ENCODE measurements around the gene VWC2L.

Gene VWC2L

GRCh38 chr2:214484701-214485100 lies 73.8 kb downstream of the VWC2L start:
- no peaks in the 10 kb centered on the region for H3K27me3 Mint-ChIP-seq (ENCODE audit: low read depth)
- no peak overlapping the region for H3K4me3 Mint-ChIP-seq
- no peaks in the 10 kb centered on the region for H3K36me3 Mint-ChIP-seq (ENCODE audit: low read depth)
- no peaks in the 10 kb centered on the region for H3K9me3 Mint-ChIP-seq
- no peaks in the 10 kb centered on the region for H3K4me1 Mint-ChIP-seq (ENCODE audit: low read depth)
- no peak overlapping the region for H3K27ac Mint-ChIP-seq
- DNase-seq (ENCODE audit: low spot score), result no peak

GRCh38 chr2:214489181-214489580 lies 78.3 kb downstream of the VWC2L start:
- Mint-ChIP-seq H3K4me3 (no peak overlapping the region), H3K9me3 (peaks cover 2% of the 10 kb centered on the region), H3K4me1 (ENCODE audit: low read depth) (no peaks in the 10 kb centered on the region), H3K27me3 (ENCODE audit: low read depth) (no peaks in the 10 kb centered on the region), H3K27ac (no peak overlapping the region), H3K36me3 (ENCODE audit: low read depth) (no peaks in the 10 kb centered on the region)
- DNase-seq (ENCODE audit: low spot score), result no peak

- Mint-ChIP-seq H3K4me1 (ENCODE audit: low read depth) (no peaks in the 10 kb centered on the region), H3K9me3 (peaks cover 2% of the 10 kb centered on the region), H3K36me3 (ENCODE audit: low read depth) (no peaks in the 10 kb centered on the region), H3K4me3 (no peak overlapping the region), H3K27ac (no peak overlapping the region), H3K27me3 (ENCODE audit: low read depth) (no peaks in the 10 kb centered on the region)
- DNase-seq (ENCODE audit: low spot score), result no peak
Observed at GRCh38 chr2:214489702-214490101, 78.8 kb downstream of the VWC2L start.

DNA sequence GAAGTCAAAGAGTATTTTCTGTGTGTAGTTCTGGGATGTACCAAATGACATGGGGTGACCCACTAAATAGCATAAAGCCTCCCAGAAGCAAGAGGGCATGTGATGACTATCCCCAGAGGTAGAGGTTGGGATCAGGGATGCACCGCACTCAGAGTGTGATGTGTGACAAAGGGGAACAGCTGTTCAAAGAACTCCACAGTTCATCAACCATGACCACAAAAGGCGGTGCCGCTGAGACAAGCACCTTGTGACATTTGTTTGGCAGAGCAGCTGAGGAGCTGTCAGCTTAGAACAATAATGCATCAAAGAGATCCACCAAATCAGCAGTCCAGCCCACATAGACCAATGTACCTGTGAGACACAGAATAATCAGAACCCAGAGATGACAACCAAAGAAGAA lies 81.3 kb downstream of the VWC2L start:
- no peaks in the 10 kb centered on the region for H3K27me3 Mint-ChIP-seq (ENCODE audit: low read depth)
- peaks cover 2% of the 10 kb centered on the region for H3K9me3 Mint-ChIP-seq
- H3K36me3 Mint-ChIP-seq (ENCODE audit: low read depth), result no peaks in the 10 kb centered on the region
- H3K27ac Mint-ChIP-seq, result no peak overlapping the region
- no peaks in the 10 kb centered on the region for H3K4me1 Mint-ChIP-seq (ENCODE audit: low read depth)
- no peak for DNase-seq (ENCODE audit: low spot score)
- H3K4me3 Mint-ChIP-seq, result no peak overlapping the region

DNA sequence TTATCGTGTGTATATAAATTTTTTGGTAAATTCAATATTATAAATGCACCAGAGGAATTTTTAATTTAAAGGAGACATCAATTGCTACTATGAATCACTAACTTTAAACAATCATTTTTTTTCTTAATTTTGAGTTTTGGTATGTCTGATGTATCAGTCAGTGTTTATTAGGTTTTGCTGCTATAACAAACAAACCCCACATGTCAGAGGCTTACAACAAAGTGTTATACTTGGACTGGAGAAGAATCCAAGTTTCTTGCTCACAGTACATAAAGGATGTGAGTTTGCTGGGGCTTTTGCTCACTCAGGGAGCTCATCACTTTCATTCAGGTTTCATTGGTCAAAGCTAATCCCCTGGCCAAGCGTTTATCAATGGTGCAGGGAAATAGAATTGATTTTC lies 81.8 kb downstream of the VWC2L start:
- H3K4me1 Mint-ChIP-seq (ENCODE audit: low read depth), result no peaks in the 10 kb centered on the region
- H3K4me3 Mint-ChIP-seq, result no peak overlapping the region
- peaks cover 2% of the 10 kb centered on the region for H3K9me3 Mint-ChIP-seq
- no peaks in the 10 kb centered on the region for H3K36me3 Mint-ChIP-seq (ENCODE audit: low read depth)
- DNase-seq (ENCODE audit: low spot score), result no peak
- H3K27me3 Mint-ChIP-seq (ENCODE audit: low read depth), result no peaks in the 10 kb centered on the region
- no peak overlapping the region for H3K27ac Mint-ChIP-seq

DNA sequence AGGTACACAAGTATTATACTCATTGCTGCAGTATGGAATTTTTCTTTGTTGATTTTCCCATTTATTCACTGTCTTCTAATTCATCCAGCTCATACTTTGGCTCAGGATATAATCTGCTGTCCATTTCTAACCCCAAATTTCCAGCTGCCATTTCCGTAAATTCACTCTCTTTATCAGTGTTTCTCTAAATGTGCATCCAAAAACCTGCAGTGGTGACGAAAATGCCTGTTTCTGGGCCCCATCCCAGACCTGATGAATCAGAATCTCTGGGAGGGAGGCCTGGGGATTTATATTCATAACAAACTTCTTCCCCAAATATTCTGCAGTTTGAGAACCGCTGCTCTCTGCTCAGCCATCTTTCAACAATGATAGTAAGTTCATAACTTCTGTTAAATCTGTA lies 86.6 kb downstream of the VWC2L start:
- DNase-seq (ENCODE audit: low spot score), result no peak
- H3K27me3 Mint-ChIP-seq (ENCODE audit: low read depth), result no peaks in the 10 kb centered on the region
- H3K27ac Mint-ChIP-seq, result no peak overlapping the region
- H3K4me3 Mint-ChIP-seq, result no peak overlapping the region
- peaks cover 2% of the 10 kb centered on the region for H3K9me3 Mint-ChIP-seq
- H3K4me1 Mint-ChIP-seq (ENCODE audit: low read depth), result no peaks in the 10 kb centered on the region
- H3K36me3 Mint-ChIP-seq (ENCODE audit: low read depth), result no peaks in the 10 kb centered on the region

DNA sequence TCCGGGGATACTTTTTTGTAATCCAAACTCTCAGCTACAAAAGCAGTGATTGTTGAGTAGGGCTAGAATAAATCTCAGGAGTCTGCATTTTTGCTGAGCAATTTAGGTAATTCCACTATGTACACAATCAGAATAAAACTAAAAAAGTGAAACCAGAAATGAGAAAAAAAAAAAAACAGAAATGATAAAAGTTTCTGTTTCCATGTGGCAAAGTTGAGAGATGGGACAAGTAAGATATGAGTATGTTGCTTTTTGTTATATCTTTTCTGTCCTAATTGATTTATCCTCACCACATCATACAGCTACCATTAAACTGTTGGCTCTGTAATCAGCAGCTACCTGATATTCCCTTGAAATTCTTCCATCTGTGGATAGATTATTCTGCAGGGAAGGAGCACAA lies 92.7 kb downstream of the VWC2L start:
- H3K27me3 Mint-ChIP-seq (ENCODE audit: low read depth), result no peaks in the 10 kb centered on the region
- H3K36me3 Mint-ChIP-seq (ENCODE audit: low read depth), result no peaks in the 10 kb centered on the region
- H3K4me1 Mint-ChIP-seq (ENCODE audit: low read depth), result no peaks in the 10 kb centered on the region
- DNase-seq (ENCODE audit: low spot score), result no peak
- H3K9me3 Mint-ChIP-seq, result no peaks in the 10 kb centered on the region
- H3K27ac Mint-ChIP-seq, result no peak overlapping the region
- no peak overlapping the region for H3K4me3 Mint-ChIP-seq

DNA sequence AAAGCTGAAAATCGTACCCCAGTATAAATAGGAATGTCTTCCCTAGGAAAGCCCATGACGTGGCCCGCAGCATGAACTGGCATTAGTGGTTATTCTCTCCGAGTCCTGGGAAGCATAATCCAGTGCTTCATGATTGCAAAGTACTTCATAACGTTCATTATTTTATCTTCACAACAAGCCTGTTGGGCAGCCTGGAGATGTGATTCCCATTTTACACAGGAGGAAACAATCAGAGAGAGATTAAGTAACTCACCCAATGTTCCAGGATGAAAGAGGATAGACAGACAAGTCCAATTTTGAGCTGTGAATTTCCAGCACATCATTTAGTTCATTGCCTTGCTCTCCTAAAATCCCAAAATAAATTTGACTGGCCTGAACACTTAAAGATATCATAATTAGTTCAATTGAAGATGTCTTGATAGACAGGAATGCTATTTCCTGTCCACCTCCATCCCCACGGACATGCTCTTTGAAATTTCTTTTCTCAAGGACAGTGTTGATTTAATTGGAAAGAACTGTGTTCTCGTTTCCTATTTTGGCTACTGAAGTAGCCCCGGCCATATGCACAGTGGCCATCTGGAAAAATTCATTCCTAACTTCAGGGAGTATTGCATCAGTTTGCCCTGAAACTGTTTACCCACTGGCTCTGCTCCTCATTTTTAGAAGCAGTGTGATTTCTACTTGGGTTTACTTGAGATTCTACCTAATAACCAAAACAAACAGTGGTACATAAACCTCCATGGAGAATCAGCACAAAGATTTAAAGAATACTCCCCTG lies 93.9 kb downstream of the VWC2L start:
- DNase-seq (ENCODE audit: low spot score), result no peak
- Mint-ChIP-seq H3K4me3 (no peak overlapping the region), H3K4me1 (ENCODE audit: low read depth) (no peaks in the 10 kb centered on the region), H3K36me3 (ENCODE audit: low read depth) (no peaks in the 10 kb centered on the region), H3K27me3 (ENCODE audit: low read depth) (no peaks in the 10 kb centered on the region), H3K27ac (no peak overlapping the region), H3K9me3 (no peaks in the 10 kb centered on the region)

DNA sequence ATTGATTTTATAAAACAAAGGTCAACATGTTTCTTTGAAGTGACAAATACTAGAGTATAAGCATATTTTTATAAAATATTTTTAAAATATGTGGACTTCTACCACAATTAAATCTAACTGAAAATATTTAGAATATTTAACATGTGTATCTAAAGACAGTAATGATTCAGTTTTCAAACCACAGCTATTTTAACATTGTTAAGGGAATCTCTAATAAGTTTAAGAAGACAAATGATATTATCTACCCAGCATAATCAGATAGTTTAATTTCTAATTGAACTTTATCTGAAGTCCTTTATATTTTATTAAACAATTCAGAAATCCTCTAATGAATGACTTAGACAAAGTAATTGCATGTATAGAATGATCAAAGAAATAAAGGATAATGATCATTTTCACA lies 96.2 kb downstream of the VWC2L start:
- DNase-seq (ENCODE audit: low spot score), result no peak
- Mint-ChIP-seq H3K27me3 (ENCODE audit: low read depth) (no peaks in the 10 kb centered on the region), H3K9me3 (no peaks in the 10 kb centered on the region), H3K27ac (no peak overlapping the region), H3K36me3 (ENCODE audit: low read depth) (no peaks in the 10 kb centered on the region), H3K4me3 (no peak overlapping the region), H3K4me1 (ENCODE audit: low read depth) (no peaks in the 10 kb centered on the region)

DNA sequence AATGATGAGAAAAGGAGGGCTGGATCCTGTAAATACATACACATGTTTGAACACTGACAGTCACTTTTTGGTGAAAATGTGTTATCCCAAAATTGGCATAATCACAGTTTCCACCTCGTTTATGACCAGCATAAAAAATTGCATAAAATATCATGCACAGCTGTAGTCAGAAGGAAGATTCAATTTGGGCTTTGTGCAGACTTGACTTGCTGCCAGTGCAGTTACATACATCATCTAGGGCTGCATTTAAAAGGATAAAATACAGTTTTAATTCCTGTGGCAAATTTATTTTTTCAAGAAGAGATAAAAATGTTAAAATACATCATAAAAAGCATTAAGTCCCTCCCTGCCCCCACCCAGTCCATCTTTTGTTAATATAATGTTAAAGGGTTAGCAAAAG lies 103.8 kb downstream of the VWC2L start:
- Mint-ChIP-seq H3K4me3 (no peak overlapping the region), H3K27ac (no peak overlapping the region)

DNA sequence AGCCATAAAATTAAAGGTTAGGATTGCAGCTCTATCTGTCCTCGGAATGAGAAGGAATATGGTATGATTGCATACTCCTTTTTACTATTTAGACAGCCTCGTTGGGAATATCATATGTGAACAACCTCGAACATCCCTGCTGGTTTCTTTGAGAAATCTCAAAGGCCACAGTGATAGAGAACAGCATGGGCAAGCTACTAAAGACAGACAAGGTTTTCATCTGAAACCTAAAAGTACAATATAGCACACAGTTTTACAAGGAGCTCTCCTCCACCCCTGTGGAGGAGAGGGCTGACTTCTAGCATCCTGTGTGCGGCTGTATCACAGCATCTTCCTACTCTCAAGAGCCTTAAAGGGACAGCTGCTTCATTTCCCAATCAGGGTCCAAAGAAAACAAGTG lies 104.3 kb downstream of the VWC2L start:
- no peak for DNase-seq (ENCODE audit: low spot score)

More for the DNA sequence above, 103.8 kb downstream of the VWC2L start:
- Mint-ChIP-seq H3K36me3 (ENCODE audit: low read depth) (no peaks in the 10 kb centered on the region), H3K9me3 (no peaks in the 10 kb centered on the region), H3K4me1 (ENCODE audit: low read depth) (no peaks in the 10 kb centered on the region), H3K27me3 (ENCODE audit: low read depth) (no peaks in the 10 kb centered on the region)
- DNase-seq (ENCODE audit: low spot score), result no peak

GRCh38 chr2:214519258-214519818 lies 108.5 kb downstream of the VWC2L start:
- Mint-ChIP-seq H3K36me3 (ENCODE audit: low read depth) (no peaks in the 10 kb centered on the region), H3K27ac (no peak overlapping the region), H3K9me3 (no peaks in the 10 kb centered on the region), H3K4me3 (no peak overlapping the region), H3K4me1 (ENCODE audit: low read depth) (no peaks in the 10 kb centered on the region), H3K27me3 (ENCODE audit: low read depth) (no peaks in the 10 kb centered on the region)
- no peak for DNase-seq (ENCODE audit: low spot score)

More for the DNA sequence above, 104.3 kb downstream of the VWC2L start:
- H3K9me3 Mint-ChIP-seq, result no peaks in the 10 kb centered on the region
- no peaks in the 10 kb centered on the region for H3K27me3 Mint-ChIP-seq (ENCODE audit: low read depth)
- no peaks in the 10 kb centered on the region for H3K4me1 Mint-ChIP-seq (ENCODE audit: low read depth)
- H3K27ac Mint-ChIP-seq, result no peak overlapping the region
- no peaks in the 10 kb centered on the region for H3K36me3 Mint-ChIP-seq (ENCODE audit: low read depth)
- no peak overlapping the region for H3K4me3 Mint-ChIP-seq

DNA sequence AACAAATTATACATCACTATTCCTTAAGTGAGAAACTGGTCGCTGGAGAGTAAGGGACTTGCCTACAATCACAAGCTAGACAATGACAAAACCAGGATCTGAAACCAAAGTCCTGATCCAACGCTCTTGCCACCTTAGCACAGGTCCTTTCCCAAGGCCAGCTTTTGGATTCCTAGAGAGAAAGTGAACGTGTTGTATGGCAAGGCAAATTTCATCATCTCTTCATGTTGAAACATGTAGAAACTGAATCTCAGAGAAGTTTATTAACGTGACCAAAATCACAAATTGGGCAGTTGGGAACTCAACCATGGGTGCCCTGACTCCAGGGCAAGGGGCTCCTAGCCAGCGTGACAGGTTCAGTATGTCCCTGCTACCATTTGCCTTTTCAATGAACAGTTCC lies 118.2 kb downstream of the VWC2L start:
- H3K36me3 Mint-ChIP-seq (ENCODE audit: low read depth), result no peaks in the 10 kb centered on the region

DNA sequence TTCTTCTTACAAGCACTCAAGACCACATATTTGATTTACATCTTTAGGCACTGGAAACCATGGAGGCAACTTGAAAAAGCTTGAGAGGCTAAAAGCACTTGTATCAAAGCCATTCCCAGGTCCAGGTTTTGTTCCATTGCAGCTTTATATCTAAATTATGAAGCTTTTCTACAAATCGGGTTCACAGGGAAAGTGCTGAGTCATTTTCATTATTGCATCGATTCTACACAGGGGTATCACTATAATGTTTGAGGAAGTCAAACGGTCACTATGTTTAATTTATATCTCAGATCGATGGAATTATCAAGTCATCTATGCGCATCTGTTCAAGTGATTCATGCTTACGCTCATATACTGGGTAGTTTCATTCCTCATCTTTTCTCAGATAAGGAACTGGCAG lies 118.7 kb downstream of the VWC2L start:
- Mint-ChIP-seq H3K4me1 (ENCODE audit: low read depth) (no peaks in the 10 kb centered on the region), H3K9me3 (no peaks in the 10 kb centered on the region), H3K27ac (no peak overlapping the region), H3K27me3 (ENCODE audit: low read depth) (no peaks in the 10 kb centered on the region), H3K4me3 (no peak overlapping the region), H3K36me3 (ENCODE audit: low read depth) (no peaks in the 10 kb centered on the region)
- no peak for DNase-seq (ENCODE audit: low spot score)

More for the DNA sequence above, 118.2 kb downstream of the VWC2L start:
- Mint-ChIP-seq H3K4me3 (no peak overlapping the region), H3K27me3 (ENCODE audit: low read depth) (no peaks in the 10 kb centered on the region), H3K9me3 (no peaks in the 10 kb centered on the region), H3K4me1 (ENCODE audit: low read depth) (no peaks in the 10 kb centered on the region), H3K27ac (no peak overlapping the region)
- no peak for DNase-seq (ENCODE audit: low spot score)

DNA sequence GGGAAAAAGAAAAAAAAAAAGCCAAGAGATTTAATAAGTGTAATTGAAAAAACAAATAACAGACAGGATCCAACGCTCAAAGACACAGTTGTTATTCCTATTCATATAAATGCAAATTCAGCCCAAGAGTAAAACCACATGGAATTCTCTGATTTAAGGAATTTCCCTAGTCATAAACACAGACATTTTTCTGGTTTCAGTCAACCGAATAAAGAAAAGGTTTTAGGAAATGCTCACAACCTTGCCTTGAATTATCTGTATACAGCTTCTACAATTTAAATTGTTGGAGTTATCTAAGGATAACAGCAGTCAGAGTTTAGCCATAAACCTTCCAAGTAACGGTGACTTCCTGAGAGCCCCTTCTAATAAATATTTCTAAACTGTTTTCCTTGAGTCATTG lies 122.7 kb downstream of the VWC2L start:
- H3K4me3 Mint-ChIP-seq, result no peak overlapping the region
- DNase-seq (ENCODE audit: low spot score), result no peak
- no peaks in the 10 kb centered on the region for H3K4me1 Mint-ChIP-seq (ENCODE audit: low read depth)
- H3K36me3 Mint-ChIP-seq (ENCODE audit: low read depth), result no peaks in the 10 kb centered on the region
- no peaks in the 10 kb centered on the region for H3K27me3 Mint-ChIP-seq (ENCODE audit: low read depth)
- no peak overlapping the region for H3K27ac Mint-ChIP-seq
- H3K9me3 Mint-ChIP-seq, result no peaks in the 10 kb centered on the region
